ELR (cell line): Measurements from ENCODE around the gene NWD2.
A peak's percentile ranks its signal among the peaks of the same experiment; 100 is the strongest.

Source experiments
- DNase-seq: peaks from one replicate; pipeline ENCODE4 v3.0.0-alpha.2; 2015; ENCODE audit warnings: low read depth

NWD2 gene

DNA sequence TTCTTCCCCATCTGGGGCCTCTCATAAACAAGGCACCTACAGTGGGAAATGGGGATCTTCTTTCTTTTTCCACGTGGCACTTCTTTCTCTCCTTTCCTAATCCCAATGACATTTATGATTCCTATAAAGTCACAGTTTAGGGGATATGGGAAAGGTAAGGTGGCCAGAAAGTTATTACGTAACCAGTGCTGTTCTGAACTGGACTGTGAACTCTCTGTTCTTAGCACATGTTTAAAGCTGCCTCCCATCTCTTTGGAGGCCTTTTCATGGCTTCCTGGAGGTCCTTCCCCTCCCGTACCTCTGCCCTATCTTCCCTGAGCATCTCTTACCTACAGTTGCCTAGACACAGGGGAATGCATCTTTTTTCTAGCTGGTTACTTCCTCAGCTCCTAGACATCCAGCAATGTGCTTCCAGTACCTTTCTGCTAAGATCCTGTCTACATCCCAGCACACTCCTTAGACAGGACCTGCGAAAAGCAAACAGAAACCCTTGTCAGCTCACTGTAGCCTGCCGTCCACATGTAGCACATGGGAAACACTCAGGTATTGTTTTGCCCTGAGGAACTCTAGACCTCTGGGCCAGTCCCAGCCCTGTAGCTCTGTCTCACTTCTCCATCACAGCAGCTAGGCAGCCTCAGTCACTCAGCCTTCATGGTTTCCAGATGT, 195.4 kb downstream of the NWD2 start:
- DNase-seq, result no peak

DNA sequence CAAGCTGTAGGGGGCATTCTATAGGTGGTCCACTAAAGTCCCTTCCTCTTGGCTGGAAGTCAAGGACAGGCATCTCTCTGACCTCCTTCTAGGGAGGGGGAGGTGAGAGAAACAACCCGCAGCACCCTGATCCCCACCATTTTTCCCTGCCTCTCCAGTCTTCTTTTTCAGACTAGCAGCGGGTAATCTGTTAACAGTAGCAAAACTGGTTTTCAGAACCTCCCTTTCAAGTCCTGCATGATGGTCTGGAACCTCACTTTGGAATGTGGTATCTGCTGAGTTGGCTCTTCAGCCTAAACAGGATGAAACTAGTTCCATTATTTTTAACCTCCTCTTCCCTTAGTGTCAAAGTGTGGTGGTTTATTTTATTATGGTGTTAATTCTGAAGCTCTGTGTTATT, 196.0 kb downstream of the NWD2 start:
- no peak for DNase-seq

- peak; percentile 65 for DNase-seq
Observed at GRCh38 chr4:37441231-37442061, 196.9 kb downstream of the NWD2 start.

DNA sequence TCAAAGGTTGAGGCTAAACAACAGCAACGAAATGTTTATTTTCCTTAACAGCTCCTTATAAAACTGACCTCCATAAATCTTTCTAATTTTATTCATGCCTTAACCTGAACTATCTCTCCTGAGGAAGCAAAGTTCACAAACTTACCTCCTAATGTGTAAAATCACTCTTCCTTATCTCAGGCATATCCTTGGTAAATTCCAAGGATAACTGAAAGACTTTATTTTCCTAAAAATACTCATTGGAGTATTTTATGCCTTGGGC, 197.4 kb downstream of the NWD2 start:
- DNase-seq, result no peak

DNA sequence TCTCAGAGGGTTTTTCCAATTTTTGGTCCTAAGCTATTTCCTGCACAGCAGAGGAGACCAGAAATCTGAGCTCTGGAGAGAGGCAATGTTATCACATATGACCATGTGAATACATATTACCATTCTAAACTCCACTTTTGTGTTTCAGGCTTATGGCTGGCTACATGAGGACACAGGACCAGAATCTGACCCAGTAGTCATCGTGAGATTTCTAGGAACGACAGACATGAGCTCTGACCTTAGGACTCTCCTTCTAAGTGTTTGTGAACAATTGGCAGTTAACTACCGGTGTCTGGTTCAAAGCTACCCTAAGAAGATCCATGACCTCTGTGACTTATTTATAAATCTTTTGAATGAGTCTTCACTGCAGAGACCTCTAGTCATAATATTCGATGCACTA, 198.6 kb downstream of the NWD2 start:
- DNase-seq, result no peak

DNA sequence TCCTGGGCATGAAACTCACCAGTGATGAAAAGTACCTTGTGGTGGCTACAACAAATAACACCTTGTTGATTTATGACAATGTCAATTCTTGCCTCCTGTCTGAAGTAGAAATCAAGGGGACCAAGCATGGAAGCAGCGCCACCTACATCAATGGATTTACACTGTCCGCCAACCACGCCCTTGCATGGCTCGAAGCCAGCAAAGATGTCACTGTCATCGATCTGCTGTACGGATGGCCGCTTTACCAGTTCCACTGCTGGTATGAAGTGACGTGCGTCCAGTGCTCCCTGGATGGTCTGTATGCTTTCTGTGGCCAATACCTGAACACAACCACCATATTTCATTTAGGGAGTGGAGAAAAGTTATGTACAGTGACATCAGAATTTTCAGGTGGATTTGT, 200.5 kb downstream of the NWD2 start:
- no peak for DNase-seq

DNA sequence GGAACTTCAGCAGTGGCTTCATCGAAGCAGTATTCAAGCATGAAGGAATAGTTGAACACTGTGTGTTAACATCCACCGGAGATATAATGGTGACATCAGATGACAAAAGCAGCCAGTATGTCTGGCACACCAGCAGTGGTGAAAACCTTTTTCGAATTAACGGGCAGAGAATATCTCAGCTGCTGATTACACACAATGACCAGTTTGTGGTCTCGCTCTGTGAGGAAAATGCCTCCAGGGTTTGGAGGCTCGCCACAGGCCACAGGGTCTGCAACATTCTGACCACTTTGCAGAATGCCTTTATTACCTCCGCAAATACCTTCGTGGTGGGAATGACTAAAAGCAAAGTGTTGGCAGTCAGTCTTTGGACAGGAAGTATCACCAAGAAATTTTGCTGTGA, 201.5 kb downstream of the NWD2 start:
- peak; percentile 41 for DNase-seq

DNA sequence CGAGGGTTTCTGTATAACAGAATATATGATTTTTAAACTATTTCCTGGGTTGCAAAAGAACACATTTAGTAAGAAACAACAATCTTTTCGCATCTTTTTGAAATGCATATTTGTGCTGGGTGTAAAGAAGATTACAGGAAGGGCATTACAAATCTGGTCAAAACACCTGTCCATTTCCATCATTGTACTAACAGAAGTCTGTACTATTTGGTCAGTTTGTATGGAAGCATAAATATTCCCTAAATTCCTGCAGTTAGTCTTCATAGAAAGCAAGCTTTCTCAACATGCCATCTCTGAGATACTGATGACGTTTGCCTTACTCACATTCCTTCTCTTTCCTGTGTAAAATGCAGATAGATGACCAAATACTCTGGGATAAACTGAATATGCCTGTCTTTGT, 203.3 kb downstream of the NWD2 start:
- peak; percentile 63 for DNase-seq

DNA sequence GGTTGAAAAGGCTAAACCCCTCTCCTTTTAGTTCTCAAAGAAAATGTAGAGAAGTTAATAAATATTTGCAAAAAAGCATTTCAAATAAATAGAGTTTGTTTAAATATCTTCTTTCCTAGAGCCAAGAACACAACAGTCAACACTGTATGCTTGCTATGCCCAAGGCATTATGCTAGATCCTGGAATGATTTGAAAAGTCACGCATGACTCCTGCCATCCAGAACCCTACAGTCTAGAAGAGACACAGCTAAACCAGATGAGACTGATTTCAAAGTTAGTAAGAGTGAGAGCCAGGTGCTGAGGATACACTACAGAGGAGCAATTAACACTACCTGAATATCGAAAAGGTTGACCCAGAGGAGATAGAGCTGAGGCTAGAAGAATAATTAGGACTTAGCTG, 205.8 kb downstream of the NWD2 start:
- DNase-seq, result no peak

DNA sequence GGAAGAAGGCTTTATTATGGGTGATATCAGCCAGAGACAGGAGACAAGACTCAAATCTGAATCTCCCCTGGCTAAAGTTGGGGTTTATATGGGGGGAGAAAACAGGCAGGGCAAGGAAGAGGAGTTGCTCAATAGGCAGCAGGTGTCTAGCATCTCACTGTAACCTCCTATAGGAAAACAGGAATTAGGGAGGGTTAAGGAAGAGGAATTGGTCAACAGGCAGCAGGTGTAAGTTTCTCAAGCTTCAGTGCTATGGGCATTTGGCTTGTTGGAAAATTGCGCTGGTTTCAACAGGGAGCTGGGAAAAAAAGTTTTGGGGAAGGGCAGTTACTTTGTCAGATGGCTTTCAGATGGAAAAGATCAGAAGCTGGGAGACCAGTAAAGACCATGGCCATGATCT, 206.4 kb downstream of the NWD2 start:
- DNase-seq, result no peak

- DNase-seq, result no peak
Observed at GRCh38 chr4:37451656-37452055, 207.1 kb downstream of the NWD2 start.

DNA sequence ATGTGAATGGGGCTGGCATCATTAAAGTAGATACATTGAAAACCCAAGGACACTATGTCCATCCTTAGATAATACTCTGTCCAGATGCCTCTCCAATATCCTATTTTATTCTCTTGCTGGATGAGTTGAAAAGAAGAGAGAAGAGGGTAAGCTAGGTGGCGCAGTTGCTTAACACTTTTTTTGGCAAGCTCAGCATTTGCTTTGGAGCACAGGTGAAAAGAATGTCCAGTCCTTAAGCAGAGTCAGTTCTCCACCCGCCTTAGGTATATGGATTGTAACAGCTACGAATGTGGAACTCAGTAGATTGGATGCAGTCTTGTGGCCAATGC, 208.4 kb downstream of the NWD2 start:
- DNase-seq, result peak; percentile 78

DNA sequence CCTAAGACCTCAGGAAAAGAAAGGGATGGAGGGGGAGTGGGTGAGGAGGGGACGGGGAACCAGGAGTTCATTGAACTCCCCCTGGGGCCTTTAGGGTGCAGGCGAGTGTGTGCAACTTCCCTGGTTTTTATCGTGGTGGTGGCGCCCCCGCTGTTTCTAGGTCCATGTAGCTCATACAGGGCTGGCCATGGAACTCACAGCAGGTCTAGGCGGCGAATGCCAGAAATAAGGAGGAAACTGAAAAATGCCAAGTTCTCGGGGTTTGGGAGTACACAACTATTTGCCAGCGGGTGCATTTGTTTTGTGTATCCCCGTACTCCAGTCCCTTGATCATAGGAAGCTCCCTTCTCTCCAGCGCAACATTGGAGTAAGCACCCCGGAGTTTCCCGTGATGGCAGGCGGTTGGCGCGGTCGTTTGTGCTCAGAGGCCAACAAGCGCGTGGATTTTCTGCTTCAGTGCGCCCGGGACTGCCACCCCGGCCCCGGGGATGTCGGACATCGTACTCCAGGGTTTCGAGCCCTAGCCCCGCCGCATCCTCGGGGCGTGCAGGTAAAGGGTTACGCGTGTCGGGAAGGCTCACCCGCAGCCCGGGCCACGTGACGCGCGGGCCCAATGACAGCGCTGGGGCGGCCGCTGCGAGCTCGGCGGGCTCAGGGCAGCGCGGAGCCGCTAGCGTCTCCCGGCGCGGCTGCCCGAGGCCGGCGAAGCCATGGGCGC, 208.9 kb downstream of the NWD2 start:
- peak; percentile 28 for DNase-seq

GRCh38 chr4:37453999-37454800, 209.7 kb downstream of the NWD2 start:
- no peak for DNase-seq

GRCh38 chr4:37455301-37456131, 211.0 kb downstream of the NWD2 start:
- no peak for DNase-seq

GRCh38 chr4:37461801-37462200, 217.3 kb downstream of the NWD2 start:
- DNase-seq, result no peak

DNA sequence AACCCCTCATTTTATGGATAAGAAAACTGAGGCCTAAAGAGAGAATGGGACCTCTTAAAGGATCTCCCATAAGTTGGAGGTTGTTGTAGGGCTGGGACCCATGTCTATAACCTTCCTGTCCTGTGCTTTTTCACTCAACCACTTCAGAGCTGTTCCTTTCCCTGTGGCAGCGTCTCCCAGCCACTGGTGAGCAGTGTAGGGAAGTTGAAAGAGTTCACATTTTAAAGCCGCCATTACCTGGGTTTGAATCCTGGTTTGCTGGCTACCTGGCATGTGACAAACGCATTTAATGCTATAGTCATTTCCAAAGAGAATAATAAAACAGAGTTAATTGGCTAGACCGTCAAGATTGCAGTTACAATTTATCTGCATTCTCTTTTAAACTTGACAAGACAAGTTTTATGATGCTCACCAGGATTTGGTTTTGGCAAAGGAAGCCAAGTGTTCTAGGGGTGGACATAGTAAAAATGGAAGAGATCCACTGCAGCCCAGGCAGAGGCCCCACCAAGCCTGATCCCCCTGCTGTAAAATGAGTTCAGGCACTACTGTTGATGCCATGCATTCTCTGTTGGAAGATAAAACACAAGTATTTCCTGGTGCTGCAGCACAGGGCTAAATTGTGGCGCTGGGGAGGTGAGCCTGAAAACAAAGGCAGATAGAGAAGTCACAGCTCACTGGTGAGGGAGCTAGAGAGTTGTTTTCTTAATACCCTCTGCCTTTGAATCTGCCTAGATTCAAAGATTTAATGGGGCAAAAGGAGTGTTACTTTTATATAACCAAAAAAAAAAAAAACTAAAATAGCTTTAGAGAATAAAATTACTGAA, 218.7 kb downstream of the NWD2 start:
- no peak for DNase-seq

GRCh38 chr4:37464373-37465128, 220.0 kb downstream of the NWD2 start:
- DNase-seq, result no peak

DNA sequence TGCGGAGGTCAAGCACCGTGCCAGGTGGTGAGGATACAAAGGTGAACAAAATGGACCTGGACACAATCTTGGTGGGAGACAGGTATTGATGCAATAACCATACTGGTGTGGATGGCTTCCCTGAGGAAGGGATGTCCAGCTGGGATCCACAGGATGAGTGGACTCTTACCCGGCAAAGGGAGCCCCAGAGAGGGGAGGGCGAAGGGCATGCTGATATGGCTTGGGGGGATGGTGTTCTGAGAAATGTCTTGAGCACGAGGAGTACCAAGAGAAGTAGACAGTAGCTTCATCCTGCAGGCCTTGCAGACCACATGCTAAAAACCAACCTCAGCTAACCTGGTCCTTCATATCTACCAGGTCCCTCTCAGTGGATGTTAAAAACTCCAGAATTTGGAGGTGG, 220.8 kb downstream of the NWD2 start:
- no peak for DNase-seq

- no peak for DNase-seq
Observed at GRCh38 chr4:37465845-37466244, 221.3 kb downstream of the NWD2 start.
